Lower lobe of right lung (tissue), 2 donors: ENCODE results near the gene OR10X1. TPM values are rescaled to one million over a fixed set of nuclear protein-coding genes. Genes with fewer than 3 reads are reported as not detected.

Experiments
- ATAC-seq, 2 donors: fragments of 200-7000 bp; cut with Tn5 transposase; one replicate each; pipeline ENCODE4 v1.9.1; 2020 to 2022; ENCODE audit warnings: mild to moderate bottlenecking in 2 of 2, moderate library complexity in 2 of 2
- DNase-seq: peaks from one replicate; pipeline ENCODE4 v3.0.0-alpha.2; 2020
- H3K27ac ChIP-seq: fragments of 200-600 bp; one replicate; pipeline ENCODE4 v1.8.0; 2022
- H3K27me3 ChIP-seq: fragments of 200-600 bp; one replicate; pipeline ENCODE4 v1.8.0; 2022; ENCODE audit warnings: low read depth
- H3K36me3 ChIP-seq: fragments of 200-600 bp; one replicate; pipeline ENCODE4 v1.8.0; 2022; ENCODE audit warnings: mild to moderate bottlenecking
- H3K4me1 ChIP-seq: fragments of 200-600 bp; one replicate; pipeline ENCODE4 v1.8.0; 2022
- H3K4me3 ChIP-seq: fragments of 200-600 bp; one replicate; pipeline ENCODE4 v1.8.0; 2022; ENCODE audit warnings: mild to moderate bottlenecking
- H3K9me3 ChIP-seq: fragments of 200-600 bp; one replicate; pipeline ENCODE4 v1.8.0; 2022
- intact Hi-C: fragments of 100-400 bp; cut with DNase I; formaldehyde crosslinking; loops from one replicate; pipeline ENCODE4 v1.11.0; 2022
- total RNA-seq: library from RNA; stranded (reverse); fragmentation: NEBNext Ultra II Directional; extraction: Animal tissue kit (Norgen Biotek cat#: 25700); gene quantifications from one replicate; pipeline ENCODE4 v1.2.1, GENCODE V29; 2021
- TF ChIP-seq, protein P1 (sequence below): fragments of 200-600 bp; IDR thresholded peaks from one replicate; pipeline ENCODE4 v1.8.0; 2022; ENCODE audit warnings: antibody characterized with exemption, mild to moderate bottlenecking
- donor health status: DM: no; HTN: yes; CAD: no; lungs with severe emphysema.

Gene OR10X1
- total RNA-seq, 1 donor from 2014 or later, result not detected

DNA sequence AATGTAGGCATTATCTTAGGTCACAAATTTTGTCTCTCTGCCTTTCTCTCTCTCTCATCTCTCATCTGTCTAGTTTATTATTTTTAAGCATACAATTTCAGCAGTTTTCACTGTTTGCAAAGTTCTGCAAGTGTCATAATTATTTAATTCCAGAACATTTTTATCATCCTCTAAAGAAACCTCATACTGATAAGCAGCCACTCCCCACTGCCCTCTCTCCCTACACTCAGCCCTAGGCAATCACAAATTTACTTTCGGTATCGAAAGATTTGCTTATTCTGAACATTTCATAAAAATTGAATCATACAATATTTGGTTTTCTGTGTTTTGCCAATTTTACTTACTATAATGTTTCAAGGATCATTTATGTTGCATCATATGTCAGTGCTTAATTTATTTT lies 42.1 kb downstream of the OR10X1 start:
- Histone ChIP-seq H3K36me3 (no peaks in the 10 kb centered on the region), H3K9me3 (no peaks in the 10 kb centered on the region), H3K27ac (no peak overlapping the region), H3K27me3 (no peaks in the 10 kb centered on the region), H3K4me3 (no peak overlapping the region), H3K4me1 (no peaks in the 10 kb centered on the region)
- no peak for ATAC-seq
- no peak for DNase-seq
- intact Hi-C loops, result no loop called here
- TF ChIP-seq, protein P1, sequence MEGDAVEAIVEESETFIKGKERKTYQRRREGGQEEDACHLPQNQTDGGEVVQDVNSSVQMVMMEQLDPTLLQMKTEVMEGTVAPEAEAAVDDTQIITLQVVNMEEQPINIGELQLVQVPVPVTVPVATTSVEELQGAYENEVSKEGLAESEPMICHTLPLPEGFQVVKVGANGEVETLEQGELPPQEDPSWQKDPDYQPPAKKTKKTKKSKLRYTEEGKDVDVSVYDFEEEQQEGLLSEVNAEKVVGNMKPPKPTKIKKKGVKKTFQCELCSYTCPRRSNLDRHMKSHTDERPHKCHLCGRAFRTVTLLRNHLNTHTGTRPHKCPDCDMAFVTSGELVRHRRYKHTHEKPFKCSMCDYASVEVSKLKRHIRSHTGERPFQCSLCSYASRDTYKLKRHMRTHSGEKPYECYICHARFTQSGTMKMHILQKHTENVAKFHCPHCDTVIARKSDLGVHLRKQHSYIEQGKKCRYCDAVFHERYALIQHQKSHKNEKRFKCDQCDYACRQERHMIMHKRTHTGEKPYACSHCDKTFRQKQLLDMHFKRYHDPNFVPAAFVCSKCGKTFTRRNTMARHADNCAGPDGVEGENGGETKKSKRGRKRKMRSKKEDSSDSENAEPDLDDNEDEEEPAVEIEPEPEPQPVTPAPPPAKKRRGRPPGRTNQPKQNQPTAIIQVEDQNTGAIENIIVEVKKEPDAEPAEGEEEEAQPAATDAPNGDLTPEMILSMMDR, result no peak

DNA sequence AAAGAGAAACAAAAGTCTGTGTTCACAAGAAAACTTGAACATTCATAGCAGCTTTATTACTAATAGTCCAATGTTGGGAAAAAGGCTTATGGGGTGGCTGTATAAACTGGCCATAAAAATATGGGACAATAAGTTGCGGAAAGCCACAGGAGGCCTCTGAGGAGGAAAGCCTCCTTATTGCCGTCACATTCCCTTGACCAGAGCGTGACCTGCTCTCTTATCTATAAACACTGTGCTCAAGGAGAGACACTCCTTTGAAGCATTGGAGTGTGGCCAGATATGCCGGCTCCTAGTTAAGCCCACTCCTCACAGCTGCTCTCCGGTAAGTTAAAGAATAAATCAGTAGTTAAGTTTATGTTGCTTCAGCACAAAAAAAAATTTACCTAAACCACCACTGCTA lies 45.2 kb downstream of the OR10X1 start:
- Histone ChIP-seq H3K4me1 (no peaks in the 10 kb centered on the region), H3K9me3 (no peaks in the 10 kb centered on the region), H3K27me3 (no peaks in the 10 kb centered on the region), H3K36me3 (no peaks in the 10 kb centered on the region), H3K4me3 (no peak overlapping the region), H3K27ac (no peak overlapping the region)
- TF ChIP-seq, protein P1, result no peak
- no peak for ATAC-seq
- intact Hi-C loops, result no loop called here
- no peak for DNase-seq

Other genes with a start within 250 kb of the OR10X1 start
- not detected for gene CD1B, start 248.4 kb downstream of the OR10X1 start, total RNA-seq
- 2.6 TPM for gene CD1E, start 226.0 kb downstream of the OR10X1 start, total RNA-seq
- not detected for gene OR10T2, start 180.4 kb downstream of the OR10X1 start, total RNA-seq
- not detected for gene OR10K2, start 153.7 kb downstream of the OR10X1 start, total RNA-seq
- gene OR10K1, start 118.1 kb downstream of the OR10X1 start, total RNA-seq, result not detected
- gene OR10R2, start 107.7 kb downstream of the OR10X1 start, total RNA-seq, result not detected
- not detected for gene OR6Y1, start 25.5 kb downstream of the OR10X1 start, total RNA-seq
- gene OR6P1, start 9.3 kb downstream of the OR10X1 start, total RNA-seq, result not detected
- gene OR10Z1, start 25.4 kb upstream of the OR10X1 start, total RNA-seq, result not detected
- gene SPTA1, start 106.8 kb upstream of the OR10X1 start, total RNA-seq, result 0.50 TPM
- gene OR6K2, start 120.8 kb upstream of the OR10X1 start, total RNA-seq, result not detected
- 2.2 TPM for gene OR6K3, start 140.8 kb upstream of the OR10X1 start, total RNA-seq
- gene OR6K6, start 174.8 kb upstream of the OR10X1 start, total RNA-seq, result not detected
- 2.3 TPM for gene OR6N1, start 192.3 kb upstream of the OR10X1 start, total RNA-seq
- 0.30 TPM for gene OR6N2, start 201.3 kb upstream of the OR10X1 start, total RNA-seq